ENCODE results near the gene RAF1. TPM values are rescaled to one million over a fixed set of nuclear protein-coding genes. Genes with fewer than 3 reads are reported as not detected.

The RAF1 gene
- total and polyA plus RNA-seq, 2 donors (not counting 3 experiments of a cell fraction or from before 2014, with no cell fraction given): 73.8 to 86.2 TPM

Small RNAs within 50 kb of the gene (small RNA-seq; reads per million reads assigned to genes)
- gene CRIP1P1 (ENCODE audit: insufficient read depth, insufficient read length, low read depth, low replicate concordance): not detected
- not detected for gene RF00017 (ENCODE audit: insufficient read depth, insufficient read length, low read depth, low replicate concordance)

Other genes with a start within 250 kb of the RAF1 start
- gene TSEN2, start 179.6 kb downstream of the RAF1 start, total RNA-seq: 12.1 and 12.6 TPM in 2 replicates
- 6.9 and 8.3 TPM in 2 replicates for gene TSEN2, start 179.6 kb downstream of the RAF1 start, polyA plus RNA-seq
- gene MKRN2OS, start 118.6 kb downstream of the RAF1 start, total RNA-seq: not detected in 2 replicates
- gene MKRN2OS, start 118.6 kb downstream of the RAF1 start, polyA plus RNA-seq: not detected in 2 replicates
- gene MKRN2, start 107.0 kb downstream of the RAF1 start, total RNA-seq: 26.4 and 27.3 TPM in 2 replicates
- 28.0 and 29.9 TPM in 2 replicates for gene MKRN2, start 107.0 kb downstream of the RAF1 start, polyA plus RNA-seq
- not detected in 2 replicates for gene TMEM40, start 95.1 kb upstream of the RAF1 start, total RNA-seq
- gene TMEM40, start 95.1 kb upstream of the RAF1 start, polyA plus RNA-seq: not detected in 2 replicates
- 11.0 and 12.4 TPM in 2 replicates for gene CAND2, start 132.6 kb upstream of the RAF1 start, total RNA-seq
- gene CAND2, start 132.6 kb upstream of the RAF1 start, polyA plus RNA-seq: 7.1 and 8.6 TPM in 2 replicates
- 1,569 and 1,588 TPM in 2 replicates for gene RPL32, start 177.4 kb upstream of the RAF1 start, total RNA-seq
- gene RPL32, start 177.4 kb upstream of the RAF1 start, polyA plus RNA-seq: 1,075 and 1,147 TPM in 2 replicates

All from endothelial cell of umbilical vein (primary cell).